HFFc6 (cell line): ENCODE results near the gene SLCO3A1. TPM values are rescaled to one million over a fixed set of nuclear protein-coding genes. Genes with fewer than 3 reads are reported as not detected.

Source experiments
- DNase-seq: peaks from one replicate; pipeline ENCODE4 v3.0.0-alpha.2; 2018
- H3K27ac Mint-ChIP-seq: 2 replicates; pipeline ENCODE4 v1.8.0; 2020; ENCODE audit warnings: mild to moderate bottlenecking, mixed read lengths
- H3K27me3 Mint-ChIP-seq: 2 replicates; pipeline ENCODE4 v1.8.0; 2021; ENCODE audit warnings: mild to moderate bottlenecking, moderate library complexity, mixed read lengths; ENCODE audit not compliant: insufficient read depth
- H3K36me3 Mint-ChIP-seq: 2 replicates; pipeline ENCODE4 v1.8.0; 2021; ENCODE audit warnings: low read depth, mixed read lengths
- H3K4me1 Mint-ChIP-seq: 2 replicates; pipeline ENCODE4 v1.8.0; 2020; ENCODE audit warnings: low read depth, mixed read lengths
- H3K4me3 Mint-ChIP-seq: 2 replicates; pipeline ENCODE4 v1.8.0; 2020; ENCODE audit warnings: mild to moderate bottlenecking, moderate library complexity, mixed read lengths
- H3K9me3 Mint-ChIP-seq: 2 replicates; pipeline ENCODE4 v1.8.0; 2020; ENCODE audit warnings: mild to moderate bottlenecking, mixed read lengths
- CTCF ChIP-seq: fragments of 200-600 bp; sonication (generic); IDR thresholded peaks from 2 replicates; pipeline ENCODE4 v1.5.0; 2021; ENCODE audit warnings: antibody characterized with exemption, mild to moderate bottlenecking
- total RNA-seq, 6 experiments: library from RNA; stranded (reverse); fragmentation: NEBNext Ultra II Directional; extraction: Animal tissue kit (Norgen Biotek cat#: 25700); gene quantifications; 2 replicates in 1 of 6; 3 replicates in 5 of 6; pipeline ENCODE4 v1.2.3, GENCODE V29; 2021

SLCO3A1 gene
- total RNA-seq, 6 experiments from 2014 or later, result 5.7 to 19.4 (median 14.4) TPM

GRCh38 chr15:92151741-92152140, 298.2 kb downstream of the SLCO3A1 start:
- peaks cover 15% of the 10 kb centered on the region for H3K4me1 Mint-ChIP-seq

GRCh38 chr15:92152983-92153382, 299.5 kb downstream of the SLCO3A1 start:
- DNase-seq, result no peak
- Mint-ChIP-seq H3K36me3 (no peaks in the 10 kb centered on the region), H3K27ac (no peak overlapping the region), H3K27me3 (no peaks in the 10 kb centered on the region; the same call in 1 of the 2 replicates), H3K4me1 (peaks cover 15% of the 10 kb centered on the region), H3K4me3 (no peak overlapping the region), H3K9me3 (no peaks in the 10 kb centered on the region; the same call in 1 of the 2 replicates)
- no peak for TF ChIP-seq CTCF

More at GRCh38 chr15:92151741-92152140, 298.2 kb downstream of the SLCO3A1 start:
- no peak for DNase-seq
- Mint-ChIP-seq H3K27me3 (no peaks in the 10 kb centered on the region; the same call in 1 of the 2 replicates), H3K9me3 (no peaks in the 10 kb centered on the region; the same call in 1 of the 2 replicates), H3K36me3 (no peaks in the 10 kb centered on the region), H3K4me3 (no peak overlapping the region), H3K27ac (no peak overlapping the region)
- TF ChIP-seq CTCF, result no peak

GRCh38 chr15:92153620-92154019, 300.1 kb downstream of the SLCO3A1 start:
- Mint-ChIP-seq H3K4me3 (no peak overlapping the region), H3K36me3 (no peaks in the 10 kb centered on the region), H3K9me3 (no peaks in the 10 kb centered on the region; the same call in 1 of the 2 replicates), H3K27me3 (no peaks in the 10 kb centered on the region; the same call in 1 of the 2 replicates), H3K4me1 (peaks cover 11% of the 10 kb centered on the region), H3K27ac (no peak overlapping the region)
- no peak for TF ChIP-seq CTCF
- no peak for DNase-seq

- Mint-ChIP-seq H3K27me3 (no peaks in the 10 kb centered on the region; the same call in 1 of the 2 replicates), H3K27ac (no peak overlapping the region), H3K36me3 (no peaks in the 10 kb centered on the region), H3K4me3 (no peak overlapping the region), H3K9me3 (no peaks in the 10 kb centered on the region; the same call in 1 of the 2 replicates), H3K4me1 (no peaks in the 10 kb centered on the region)
- no peak for TF ChIP-seq CTCF
- DNase-seq, result no peak
Measured at GRCh38 chr15:92155934-92156333, 302.4 kb downstream of the SLCO3A1 start.

- no peak for TF ChIP-seq CTCF
- Mint-ChIP-seq H3K27me3 (peaks cover 2% of the 10 kb centered on the region), H3K36me3 (no peaks in the 10 kb centered on the region), H3K9me3 (no peaks in the 10 kb centered on the region; the same call in 1 of the 2 replicates), H3K4me1 (no peaks in the 10 kb centered on the region), H3K27ac (no peak overlapping the region), H3K4me3 (no peak overlapping the region)
- DNase-seq, result no peak
Measured at GRCh38 chr15:92157666-92158298, 304.3 kb downstream of the SLCO3A1 start.
